ENCODE measurements around the gene GZF1.

GZF1 gene

GRCh38 chr20:23365390-23366165, 3.6 kb downstream of the GZF1 start:
- no peak for DNase-seq (ENCODE audit: low read depth in 1 of 2, low spot score in 1 of 2)
- TF ChIP-seq JUND (IDR thresholded peaks at IDR 0.05; ENCODE audit: low read depth) = no peak

GRCh38 chr20:23366384-23366783, 4.4 kb downstream of the GZF1 start:
- in situ Hi-C loops (cut with HindIII; ENCODE audit: low pct_unique_long_range_greater_than_20kb, low sequenced_read_pairs) = no loop called here
- DNase-seq (ENCODE audit: low read depth in 1 of 2, low spot score in 1 of 2) = no peak
- TF ChIP-seq JUND (IDR thresholded peaks at IDR 0.05; ENCODE audit: low read depth) = no peak

More at GRCh38 chr20:23365390-23366165, 3.6 kb downstream of the GZF1 start:
- in situ Hi-C loops (cut with HindIII; ENCODE audit: low pct_unique_long_range_greater_than_20kb, low sequenced_read_pairs) = no loop called here

- no peak for TF ChIP-seq JUND (IDR thresholded peaks at IDR 0.05; ENCODE audit: low read depth)
- in situ Hi-C loops (cut with HindIII; ENCODE audit: low pct_unique_long_range_greater_than_20kb, low sequenced_read_pairs) = no loop called here
- DNase-seq (ENCODE audit: low read depth in 1 of 2, low spot score in 1 of 2) = no peak
Measured at GRCh38 chr20:23367770-23368169, 5.8 kb downstream of the GZF1 start.

- no peak for DNase-seq (ENCODE audit: low read depth in 1 of 2, low spot score in 1 of 2)
- in situ Hi-C loops (cut with HindIII; ENCODE audit: low pct_unique_long_range_greater_than_20kb, low sequenced_read_pairs) = no loop called here
- no peak for TF ChIP-seq JUND (IDR thresholded peaks at IDR 0.05; ENCODE audit: low read depth)
Measured at GRCh38 chr20:23368316-23369071, 6.5 kb downstream of the GZF1 start.

GRCh38 chr20:23369072-23369823, 7.3 kb downstream of the GZF1 start:
- TF ChIP-seq JUND (IDR thresholded peaks at IDR 0.05; ENCODE audit: low read depth) = no peak
- in situ Hi-C loops (cut with HindIII; ENCODE audit: low pct_unique_long_range_greater_than_20kb, low sequenced_read_pairs) = no loop called here
- no peak for DNase-seq (ENCODE audit: low read depth in 1 of 2, low spot score in 1 of 2)

- TF ChIP-seq JUND (IDR thresholded peaks at IDR 0.05; ENCODE audit: low read depth) = no peak
- no peak for DNase-seq (ENCODE audit: low read depth in 1 of 2, low spot score in 1 of 2)
- in situ Hi-C loops (cut with HindIII; ENCODE audit: low pct_unique_long_range_greater_than_20kb, low sequenced_read_pairs) = no loop called here
Measured at GRCh38 chr20:23370274-23370673, 8.3 kb downstream of the GZF1 start.

GRCh38 chr20:23370873-23371272, 8.9 kb downstream of the GZF1 start:
- no peak for DNase-seq (ENCODE audit: low read depth in 1 of 2, low spot score in 1 of 2)
- in situ Hi-C loops (cut with HindIII; ENCODE audit: low pct_unique_long_range_greater_than_20kb, low sequenced_read_pairs) = no loop called here
- TF ChIP-seq JUND (IDR thresholded peaks at IDR 0.05; ENCODE audit: low read depth) = no peak

GRCh38 chr20:23371496-23371895, 9.5 kb downstream of the GZF1 start:
- no peak for TF ChIP-seq JUND (IDR thresholded peaks at IDR 0.05; ENCODE audit: low read depth)
- no peak for DNase-seq (ENCODE audit: low read depth in 1 of 2, low spot score in 1 of 2)
- in situ Hi-C loops (cut with HindIII; ENCODE audit: low pct_unique_long_range_greater_than_20kb, low sequenced_read_pairs) = no loop called here

- no peak for DNase-seq (ENCODE audit: low read depth in 1 of 2, low spot score in 1 of 2)
- in situ Hi-C loops (cut with HindIII; ENCODE audit: low pct_unique_long_range_greater_than_20kb, low sequenced_read_pairs) = no loop called here
- no peak for TF ChIP-seq JUND (IDR thresholded peaks at IDR 0.05; ENCODE audit: low read depth)
Measured at GRCh38 chr20:23374441-23374840, 12.5 kb downstream of the GZF1 start.

- DNase-seq (ENCODE audit: low read depth in 1 of 2, low spot score in 1 of 2) = no peak
- no peak for TF ChIP-seq JUND (IDR thresholded peaks at IDR 0.05; ENCODE audit: low read depth)
- in situ Hi-C loops (cut with HindIII; ENCODE audit: low pct_unique_long_range_greater_than_20kb, low sequenced_read_pairs) = no loop called here
Measured at GRCh38 chr20:23375827-23376226, 13.8 kb downstream of the GZF1 start.

GRCh38 chr20:23379772-23380171, 17.8 kb downstream of the GZF1 start:
- in situ Hi-C loops (cut with HindIII; ENCODE audit: low pct_unique_long_range_greater_than_20kb, low sequenced_read_pairs) = no loop called here
- no peak for TF ChIP-seq JUND (IDR thresholded peaks at IDR 0.05; ENCODE audit: low read depth)

GRCh38 chr20:23381876-23382275, 19.9 kb downstream of the GZF1 start:
- no peak for DNase-seq (ENCODE audit: low read depth in 1 of 2, low spot score in 1 of 2)
- no peak for TF ChIP-seq JUND (IDR thresholded peaks at IDR 0.05; ENCODE audit: low read depth)
- in situ Hi-C loops (cut with HindIII; ENCODE audit: low pct_unique_long_range_greater_than_20kb, low sequenced_read_pairs) = no loop called here

More at GRCh38 chr20:23379772-23380171, 17.8 kb downstream of the GZF1 start:
- no peak for DNase-seq (ENCODE audit: low read depth in 1 of 2, low spot score in 1 of 2)
